Body of pancreas (tissue), 4 donors: ENCODE measurements around the gene CCDC77.

ENCODE experiments used
- POLR2A ChIP-seq, 3 donors: fragments of 450-650 bp; IDR thresholded peaks; one replicate each; pipeline ENCODE4 v1.6.1; 2016; ENCODE audit warnings: antibody characterized with exemption in 3 of 3, mild to moderate bottlenecking in 2 of 3
- TF ChIP-seq, protein P1 (sequence below), 7 experiments: fragments of 450-650 bp in 4 of 7; fragments of 200-600 bp in 3 of 7; sonication (generic) in 3 of 7; IDR thresholded peaks; one replicate each; pipeline ENCODE4 v1.5.1; 2016 to 2019; ENCODE audit warnings: antibody characterized with exemption in 7 of 7

DNA sequence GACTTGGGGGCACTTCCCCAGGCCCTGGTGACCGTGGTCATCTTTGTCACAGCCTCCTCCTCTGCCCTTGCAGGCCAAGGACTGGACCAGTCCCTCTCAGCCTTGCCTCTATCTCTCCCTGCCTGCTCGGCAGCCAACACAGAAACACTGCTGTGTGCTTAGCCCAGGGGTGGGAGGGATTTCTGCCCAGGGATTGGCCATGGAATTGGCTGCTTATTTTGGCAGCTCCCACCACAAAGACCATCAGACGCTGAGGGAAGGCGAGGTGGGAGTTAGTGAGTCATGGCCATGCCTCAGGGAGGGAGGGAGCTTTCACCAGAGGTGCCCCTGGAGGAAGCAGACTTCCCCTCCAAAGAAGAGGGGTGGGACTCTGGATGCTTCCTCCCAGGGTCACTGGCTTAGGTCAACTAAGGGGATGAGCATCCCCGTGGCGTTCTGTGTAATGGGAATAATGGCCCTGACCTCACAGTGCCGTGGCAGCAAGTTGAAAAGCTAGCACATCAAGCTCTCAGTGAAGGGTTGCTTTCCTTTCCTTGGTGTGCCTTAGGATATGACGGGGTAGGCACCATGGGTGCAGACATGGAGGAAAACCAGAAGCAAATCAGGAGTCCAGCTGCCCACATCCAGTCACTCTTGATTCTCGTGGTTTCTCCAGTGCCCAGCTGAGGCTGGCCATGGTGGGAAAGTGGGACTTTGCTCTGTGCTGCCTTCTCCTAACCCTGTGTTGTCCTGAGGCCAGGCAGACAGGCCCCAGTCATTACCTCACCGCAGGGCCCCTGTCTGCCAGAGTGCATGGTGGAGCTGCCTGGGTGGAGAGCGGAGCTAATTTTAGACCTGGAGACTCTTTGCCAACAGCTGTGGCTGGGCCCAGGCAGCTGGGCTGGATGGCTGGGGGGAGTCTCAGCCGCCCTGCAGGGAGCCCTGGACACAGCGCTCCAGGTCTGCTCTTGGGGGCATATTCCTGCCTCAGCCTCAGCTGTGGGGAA is 79.7 kb downstream of the CCDC77 start:
- TF ChIP-seq, protein P1, sequence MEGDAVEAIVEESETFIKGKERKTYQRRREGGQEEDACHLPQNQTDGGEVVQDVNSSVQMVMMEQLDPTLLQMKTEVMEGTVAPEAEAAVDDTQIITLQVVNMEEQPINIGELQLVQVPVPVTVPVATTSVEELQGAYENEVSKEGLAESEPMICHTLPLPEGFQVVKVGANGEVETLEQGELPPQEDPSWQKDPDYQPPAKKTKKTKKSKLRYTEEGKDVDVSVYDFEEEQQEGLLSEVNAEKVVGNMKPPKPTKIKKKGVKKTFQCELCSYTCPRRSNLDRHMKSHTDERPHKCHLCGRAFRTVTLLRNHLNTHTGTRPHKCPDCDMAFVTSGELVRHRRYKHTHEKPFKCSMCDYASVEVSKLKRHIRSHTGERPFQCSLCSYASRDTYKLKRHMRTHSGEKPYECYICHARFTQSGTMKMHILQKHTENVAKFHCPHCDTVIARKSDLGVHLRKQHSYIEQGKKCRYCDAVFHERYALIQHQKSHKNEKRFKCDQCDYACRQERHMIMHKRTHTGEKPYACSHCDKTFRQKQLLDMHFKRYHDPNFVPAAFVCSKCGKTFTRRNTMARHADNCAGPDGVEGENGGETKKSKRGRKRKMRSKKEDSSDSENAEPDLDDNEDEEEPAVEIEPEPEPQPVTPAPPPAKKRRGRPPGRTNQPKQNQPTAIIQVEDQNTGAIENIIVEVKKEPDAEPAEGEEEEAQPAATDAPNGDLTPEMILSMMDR (IDR thresholded peaks at IDR 0.05) = no peak
- no peak for TF ChIP-seq POLR2A (IDR thresholded peaks at IDR 0.05)
